Left lung (tissue), 10 donors: ENCODE results near the gene NFS1. TPM values are rescaled to one million over a fixed set of nuclear protein-coding genes. Genes with fewer than 3 reads are reported as not detected.
"Not testable (repeated sequence)": the region's sequence is repeated elsewhere in the genome, so short reads cannot be mapped to it uniquely, and the experiment has no call there.

Experiments
- ATAC-seq: fragments of 200-7000 bp; cut with Tn5 transposase; one replicate; pipeline ENCODE4 v1.9.1; 2020; ENCODE audit warnings: moderate library complexity
- DNase-seq, 4 donors: peaks; one replicate each; pipeline ENCODE4 v3.0.0-alpha.2; 2013 to 2020
- H3K27ac ChIP-seq, 2 donors: fragments of 200-600 bp; sonication (generic) in 1 of 2; one replicate each; pipeline versions ENCODE4 v1.5.0 to v1.8.0; 2020 to 2021
- H3K27me3 ChIP-seq, 2 donors: fragments of 200-600 bp; sonication (generic) in 1 of 2; one replicate each; pipeline versions ENCODE4 v1.5.0 to v1.8.0; 2020 to 2021
- H3K36me3 ChIP-seq, 2 donors: fragments of 200-600 bp; sonication (generic) in 1 of 2; one replicate each; pipeline versions ENCODE4 v1.5.0 to v1.8.0; 2020 to 2021
- H3K4me1 ChIP-seq, 2 donors: fragments of 200-600 bp; one replicate each; pipeline ENCODE4 v1.8.0; 2021
- H3K4me3 ChIP-seq, 2 donors: fragments of 200-600 bp; sonication (generic) in 1 of 2; one replicate each; pipeline versions ENCODE4 v1.5.0 to v1.8.0; 2020 to 2021; ENCODE audit warnings: mild to moderate bottlenecking in 1 of 2
- H3K9me3 ChIP-seq, 2 donors: fragments of 200-600 bp; sonication (generic) in 1 of 2; one replicate each; pipeline versions ENCODE4 v1.5.0 to v1.8.0; 2020 to 2021
- intact Hi-C, 2 donors: fragments of 100-400 bp; cut with DNase I; formaldehyde crosslinking; loops; one replicate each; pipeline versions ENCODE4 v1.11.2 to v1.14.2; 2022
- polyA plus RNA-seq, 6 donors: library from polyadenylated mRNA; unstranded; fragments of 120-200 nt; gene quantifications; one replicate each; pipeline ENCODE4 v1.2.1, GENCODE V29; 2013; ENCODE audit not compliant: insufficient read length in 6 of 6
- total RNA-seq, 2 donors: library from RNA; stranded (reverse); fragmentation: NEBNext Ultra II Directional; extraction: Animal tissue kit (Norgen Biotek cat#: 25700); gene quantifications; one replicate each; pipeline ENCODE4 v1.2.1, GENCODE V29; 2021
- TF ChIP-seq, protein P1 (sequence below), 2 donors: fragments of 200-600 bp; sonication (generic) in 1 of 2; IDR thresholded peaks; one replicate each; pipeline versions ENCODE4 v1.5.0 to v1.8.0; 2021; ENCODE audit warnings: antibody characterized with exemption in 2 of 2
- donor health status: DM: no; HTN: yes; CAD: no.
- donor health status: DM: no; HTN: no; CAD: no.

The NFS1 gene
- total and polyA plus RNA-seq, 8 donors: 18.5 to 32.5 (median 20.5) TPM

DNA sequence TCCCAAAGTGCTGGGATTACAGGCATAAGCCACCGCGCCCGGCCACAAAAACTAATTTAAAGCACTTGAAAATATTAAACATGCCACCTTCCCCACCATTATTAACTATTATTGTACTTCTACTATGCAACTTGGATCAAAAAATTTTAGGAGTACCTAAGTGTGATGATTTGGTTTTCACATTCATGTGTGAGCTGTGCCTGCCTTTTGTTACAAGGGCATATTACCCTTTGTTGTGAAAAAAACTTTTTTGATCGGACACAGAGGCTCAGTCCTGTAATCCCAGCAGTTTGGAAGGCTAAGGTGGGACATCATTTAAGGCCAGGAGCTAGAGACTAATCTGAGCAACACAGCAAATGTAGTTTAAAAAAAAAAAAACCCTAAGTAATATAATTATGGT is 17.2 kb upstream of the NFS1 start:
- ATAC-seq: no peak
- Histone ChIP-seq H3K36me3 (peaks cover 4 to 100% of the 10 kb centered on the region in 2 donors), H3K27me3 (no peaks in the 10 kb centered on the region)

DNA sequence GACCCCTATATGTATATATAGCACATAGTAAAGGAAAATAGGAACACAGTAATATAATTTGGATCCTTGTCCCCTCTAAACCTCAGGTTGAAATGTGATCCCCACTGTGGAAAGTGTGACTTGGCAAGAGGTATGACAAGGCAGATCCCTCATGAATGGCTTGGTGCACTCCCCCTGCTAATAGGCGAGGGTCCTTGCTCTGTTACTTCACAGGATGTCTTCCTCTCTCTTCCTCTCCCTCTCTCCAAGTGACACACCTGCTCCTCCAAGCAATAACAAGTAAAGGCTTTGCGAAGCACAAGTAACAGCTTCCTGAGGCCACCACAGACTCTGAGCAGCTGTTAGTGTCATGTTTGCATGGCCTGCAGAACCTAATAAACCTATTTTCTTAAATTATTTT is 16.5 kb upstream of the NFS1 start:
- no peak overlapping the region for H3K27ac ChIP-seq
- H3K4me1 ChIP-seq: peaks cover 0 to 13% of the 10 kb centered on the region in 2 donors
- H3K4me3 ChIP-seq: no peak overlapping the region
- DNase-seq: no peak
- intact Hi-C loops: no loop called here
- H3K9me3 ChIP-seq: no peaks in the 10 kb centered on the region
- no peaks in the 10 kb centered on the region for H3K27me3 ChIP-seq
- ATAC-seq: no peak
- TF ChIP-seq, protein P1, sequence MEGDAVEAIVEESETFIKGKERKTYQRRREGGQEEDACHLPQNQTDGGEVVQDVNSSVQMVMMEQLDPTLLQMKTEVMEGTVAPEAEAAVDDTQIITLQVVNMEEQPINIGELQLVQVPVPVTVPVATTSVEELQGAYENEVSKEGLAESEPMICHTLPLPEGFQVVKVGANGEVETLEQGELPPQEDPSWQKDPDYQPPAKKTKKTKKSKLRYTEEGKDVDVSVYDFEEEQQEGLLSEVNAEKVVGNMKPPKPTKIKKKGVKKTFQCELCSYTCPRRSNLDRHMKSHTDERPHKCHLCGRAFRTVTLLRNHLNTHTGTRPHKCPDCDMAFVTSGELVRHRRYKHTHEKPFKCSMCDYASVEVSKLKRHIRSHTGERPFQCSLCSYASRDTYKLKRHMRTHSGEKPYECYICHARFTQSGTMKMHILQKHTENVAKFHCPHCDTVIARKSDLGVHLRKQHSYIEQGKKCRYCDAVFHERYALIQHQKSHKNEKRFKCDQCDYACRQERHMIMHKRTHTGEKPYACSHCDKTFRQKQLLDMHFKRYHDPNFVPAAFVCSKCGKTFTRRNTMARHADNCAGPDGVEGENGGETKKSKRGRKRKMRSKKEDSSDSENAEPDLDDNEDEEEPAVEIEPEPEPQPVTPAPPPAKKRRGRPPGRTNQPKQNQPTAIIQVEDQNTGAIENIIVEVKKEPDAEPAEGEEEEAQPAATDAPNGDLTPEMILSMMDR (IDR thresholded peaks at IDR 0.05): no peak
- H3K36me3 ChIP-seq: peaks cover under 1 to 100% of the 10 kb centered on the region in 2 donors

More for the DNA sequence above, 17.2 kb upstream of the NFS1 start:
- no peak for DNase-seq
- H3K4me3 ChIP-seq: no peak overlapping the region
- H3K4me1 ChIP-seq: peaks cover 0 to 9% of the 10 kb centered on the region in 2 donors
- H3K9me3 ChIP-seq: no peaks in the 10 kb centered on the region
- intact Hi-C loops: no loop called here
- no peak overlapping the region for H3K27ac ChIP-seq
- TF ChIP-seq, protein P1 (IDR thresholded peaks at IDR 0.05): no peak

DNA sequence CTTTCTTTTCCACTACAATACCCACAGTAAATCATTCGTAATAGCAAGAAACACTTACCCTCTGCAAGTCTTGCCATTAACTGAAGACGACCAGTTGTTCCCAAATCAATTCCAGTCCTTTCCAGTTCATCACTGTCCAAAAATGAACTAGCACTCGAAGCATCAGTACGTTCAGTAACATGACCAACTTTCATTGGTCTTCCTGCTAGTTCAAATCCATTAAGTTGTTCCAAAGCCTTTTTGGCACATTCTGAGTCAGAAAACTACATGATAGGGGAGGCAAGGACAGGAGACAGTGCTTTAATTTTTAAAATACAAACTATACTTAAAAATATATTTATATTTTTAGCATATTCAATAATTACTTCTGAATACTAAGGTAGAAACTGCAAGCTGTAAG is 15.0 kb upstream of the NFS1 start:
- Histone ChIP-seq H3K4me1 (peaks cover 0 to 24% of the 10 kb centered on the region in 2 donors), H3K27ac (no peak overlapping the region), H3K36me3 (peaks cover 0 to 100% of the 10 kb centered on the region in 2 donors), H3K9me3 (no peaks in the 10 kb centered on the region), H3K27me3 (no peaks in the 10 kb centered on the region), H3K4me3 (no peak overlapping the region)
- intact Hi-C loops: no loop called here
- TF ChIP-seq, protein P1 (IDR thresholded peaks at IDR 0.05): no peak
- DNase-seq: no peak
- no peak for ATAC-seq

DNA sequence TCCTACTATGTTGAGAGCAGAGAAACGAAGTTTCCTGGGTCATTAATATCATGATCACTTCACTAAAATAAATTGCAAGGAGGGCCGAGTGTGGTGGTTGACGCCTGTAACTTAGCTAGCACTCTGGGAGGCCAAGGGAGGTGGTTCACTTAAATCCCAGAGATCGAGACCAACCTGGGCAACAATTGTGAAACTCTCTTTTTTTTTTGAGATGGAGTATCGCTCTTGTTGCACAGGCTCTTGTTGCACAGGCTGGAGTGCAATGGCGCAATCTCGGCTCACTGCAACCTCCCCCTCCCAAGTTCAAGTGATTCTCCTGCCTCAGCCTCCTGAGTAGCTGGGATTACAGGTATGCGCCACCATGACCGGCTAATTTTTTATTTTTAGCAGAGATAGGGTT is 14.0 kb upstream of the NFS1 start:
- H3K27ac ChIP-seq, H3K27me3 ChIP-seq, H3K9me3 ChIP-seq, H3K4me3 ChIP-seq, DNase-seq, intact Hi-C loops, ATAC-seq: not testable (repeated sequence)
- H3K4me1 ChIP-seq: peaks cover 0 to 24% of the 10 kb centered on the region in 2 donors
- H3K36me3 ChIP-seq: peaks cover 0 to 100% of the 10 kb centered on the region in 2 donors

DNA sequence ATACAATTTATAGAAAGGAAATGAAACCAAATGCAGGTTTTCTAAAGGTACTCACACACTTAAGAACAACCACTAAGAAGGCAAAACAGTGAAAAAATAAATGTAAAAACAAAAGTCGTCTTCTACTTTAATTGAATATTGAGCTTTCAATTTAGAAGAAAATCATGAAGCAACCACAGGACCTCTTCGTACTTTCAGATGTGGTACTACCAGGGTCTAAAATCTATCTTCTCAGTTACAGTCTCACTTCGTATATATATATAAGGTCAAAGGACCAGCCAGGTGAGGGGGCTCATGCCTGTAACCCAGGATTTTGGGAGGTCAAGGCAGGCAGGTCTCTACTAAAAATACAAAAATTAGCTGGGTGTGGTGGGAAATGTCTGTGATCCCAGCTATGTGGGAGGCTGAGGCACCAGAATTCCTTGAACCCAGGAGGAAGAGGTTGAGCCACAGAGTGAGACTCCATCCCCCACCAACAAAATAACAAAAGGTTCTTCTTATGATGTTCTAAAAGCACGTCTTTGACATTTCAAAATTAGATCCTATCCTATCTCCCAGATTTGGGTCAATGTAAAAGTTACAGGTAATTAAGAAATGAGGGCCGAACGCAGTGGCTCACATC is 12.5 kb upstream of the NFS1 start:
- TF ChIP-seq, protein P1 (IDR thresholded peaks at IDR 0.05): no peak
- intact Hi-C loops: no loop called here
- Histone ChIP-seq H3K27me3 (no peaks in the 10 kb centered on the region), H3K36me3 (peaks cover 0 to 100% of the 10 kb centered on the region in 2 donors), H3K9me3 (no peaks in the 10 kb centered on the region), H3K4me1 (peaks cover 0 to 24% of the 10 kb centered on the region in 2 donors), H3K4me3 (no peak overlapping the region), H3K27ac (no peak overlapping the region)
- no peak for DNase-seq
- ATAC-seq: no peak
